Epithelial cell of proximal tubule (primary cell): ENCODE data around the gene STX16. TPM values are rescaled to one million over a fixed set of nuclear protein-coding genes. Genes with fewer than 3 reads are reported as not detected.
"Not testable (repeated sequence)": the region's sequence is repeated elsewhere in the genome, so short reads cannot be mapped to it uniquely, and the experiment has no call there.

ENCODE experiments used
- DNase-seq: peaks from one replicate; pipeline ENCODE4 v3.0.0-alpha.2; 2011; ENCODE audit warnings: low read depth
- H3K4me3 ChIP-seq: 2 replicates; pipeline ENCODE4 v1.5.1; 2011; ENCODE audit warnings: low read depth, mild to moderate bottlenecking, low read length
- total RNA-seq: library from RNA; depleted of rRNA; stranded (reverse); fragments of >200 nt; gene quantifications from 2 replicates; pipeline ENCODE4 v1.2.3, GENCODE V29; 2015
- TF ChIP-seq, protein P1 (sequence below): conservative IDR thresholded peaks from 2 replicates; pipeline ENCODE4 v1.5.1; 2012; ENCODE audit warnings: low read depth, mild to moderate bottlenecking, low read length

STX16 gene
- total RNA-seq, 1 donor from 2014 or later: 14.4 TPM

GRCh38 chr20:58646257-58646656, 4.8 kb upstream of the STX16 start:
- H3K4me3 ChIP-seq: no peak overlapping the region
- TF ChIP-seq, protein P1, sequence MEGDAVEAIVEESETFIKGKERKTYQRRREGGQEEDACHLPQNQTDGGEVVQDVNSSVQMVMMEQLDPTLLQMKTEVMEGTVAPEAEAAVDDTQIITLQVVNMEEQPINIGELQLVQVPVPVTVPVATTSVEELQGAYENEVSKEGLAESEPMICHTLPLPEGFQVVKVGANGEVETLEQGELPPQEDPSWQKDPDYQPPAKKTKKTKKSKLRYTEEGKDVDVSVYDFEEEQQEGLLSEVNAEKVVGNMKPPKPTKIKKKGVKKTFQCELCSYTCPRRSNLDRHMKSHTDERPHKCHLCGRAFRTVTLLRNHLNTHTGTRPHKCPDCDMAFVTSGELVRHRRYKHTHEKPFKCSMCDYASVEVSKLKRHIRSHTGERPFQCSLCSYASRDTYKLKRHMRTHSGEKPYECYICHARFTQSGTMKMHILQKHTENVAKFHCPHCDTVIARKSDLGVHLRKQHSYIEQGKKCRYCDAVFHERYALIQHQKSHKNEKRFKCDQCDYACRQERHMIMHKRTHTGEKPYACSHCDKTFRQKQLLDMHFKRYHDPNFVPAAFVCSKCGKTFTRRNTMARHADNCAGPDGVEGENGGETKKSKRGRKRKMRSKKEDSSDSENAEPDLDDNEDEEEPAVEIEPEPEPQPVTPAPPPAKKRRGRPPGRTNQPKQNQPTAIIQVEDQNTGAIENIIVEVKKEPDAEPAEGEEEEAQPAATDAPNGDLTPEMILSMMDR: no peak
- DNase-seq: no peak

GRCh38 chr20:58646703-58647102, 4.4 kb upstream of the STX16 start:
- no peak overlapping the region for H3K4me3 ChIP-seq
- TF ChIP-seq, protein P1: no peak

GRCh38 chr20:58647162-58647795, 3.8 kb upstream of the STX16 start:
- no peak overlapping the region for H3K4me3 ChIP-seq
- no peak for DNase-seq
- TF ChIP-seq, protein P1: no peak

More at GRCh38 chr20:58646703-58647102, 4.4 kb upstream of the STX16 start:
- DNase-seq: no peak

- TF ChIP-seq, protein P1: no peak
- no peak overlapping the region for H3K4me3 ChIP-seq
- DNase-seq: no peak
Observed at GRCh38 chr20:58647796-58648501, 3.1 kb upstream of the STX16 start.

DNA sequence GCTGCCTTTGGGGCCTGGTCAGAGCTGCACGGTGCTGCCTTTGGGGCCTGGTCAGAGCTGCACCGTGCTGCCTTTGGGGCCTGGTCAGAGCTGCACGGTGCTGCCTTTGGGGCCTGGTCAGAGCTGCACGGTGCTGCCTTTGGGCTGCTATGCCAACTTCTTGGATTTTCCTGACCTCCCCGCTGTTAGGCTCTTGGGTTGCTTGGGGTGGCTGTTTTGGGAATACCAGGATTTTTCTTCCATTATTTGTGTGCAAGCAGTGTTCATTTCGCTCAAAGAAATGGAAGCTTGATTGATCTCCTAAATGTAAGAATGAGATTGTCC, 2.6 kb upstream of the STX16 start:
- DNase-seq, H3K4me3 ChIP-seq: not testable (repeated sequence)

GRCh38 chr20:58649288-58650180, 1.5 kb upstream of the STX16 start:
- DNase-seq: no peak
- TF ChIP-seq, protein P1: no peak
- H3K4me3 ChIP-seq: peak overlapping the region; percentile 93

DNA sequence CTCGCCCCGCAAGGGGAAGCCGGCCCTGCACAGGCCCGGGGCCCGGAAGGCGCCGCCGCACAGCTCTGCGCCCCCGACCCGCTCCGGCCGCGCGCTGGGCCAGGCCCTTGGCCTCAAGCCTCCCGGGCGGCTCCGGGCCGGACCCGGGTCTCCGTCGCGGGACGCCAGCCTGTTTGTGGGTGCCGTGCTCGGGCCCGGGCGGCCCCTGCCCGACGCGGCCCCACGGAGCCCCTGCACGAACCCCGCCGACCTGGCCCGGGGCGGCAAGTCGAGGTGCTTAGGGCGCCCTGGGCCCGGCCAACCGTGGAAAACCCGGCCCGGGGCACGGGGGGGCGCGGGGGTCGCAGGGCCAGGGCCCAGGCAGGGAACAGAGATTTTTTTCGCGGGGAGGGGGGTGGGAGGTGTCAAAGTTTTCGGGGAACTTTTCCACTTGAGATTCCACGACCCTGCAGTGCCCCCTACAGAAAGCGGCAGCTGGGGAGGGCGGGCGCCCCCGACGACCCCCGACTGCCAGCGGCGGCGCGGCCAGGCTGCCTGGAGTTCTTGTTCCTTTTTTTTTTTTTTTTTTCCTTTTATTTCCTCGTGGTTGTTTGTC, 805 bp upstream of the STX16 start:
- TF ChIP-seq, protein P1: no peak
- DNase-seq: no peak
- H3K4me3 ChIP-seq: peak overlapping the region; percentile 93
